A549 (cell line): ENCODE results near the gene CCDC167. TPM values are rescaled to one million over a fixed set of nuclear protein-coding genes. Genes with fewer than 3 reads are reported as not detected.

Experiments used
- ATAC-seq, 2 experiments: fragments of 200-7000 bp in 1 of 2; fragments of >200 bp in 1 of 2; cut with Nextera tagmentation in 1 of 2; cut with Tn5 transposase in 1 of 2; 3 replicates each; pipeline versions ENCODE4 v1.8.0 to v1.9.1; 2018 to 2020; ENCODE audit warnings: mild to moderate bottlenecking in 1 of 2, moderate library complexity in 1 of 2
- CTCF ChIA-PET: fragments of 300-600 bp; sonication (Branson Sonifier 250); formaldehyde crosslinking; extraction: SDS; loops from one replicate; lab custom pipeline; 2021; ENCODE audit warnings: antibody characterized with exemption, inconsistent platforms; lab: Yijun Ruan, JAX
- POLR2A ChIA-PET: fragments of 350-600 bp; formaldehyde crosslinking; extraction: SDS; loops from one replicate; lab custom pipeline; 2021; ENCODE audit warnings: antibody characterized with exemption, inconsistent platforms; lab: Yijun Ruan, JAX
- DNase-seq, 2 experiments: peaks; one replicate each; pipeline versions ENCODE4 v3.0.0 to v3.0.0-alpha.2; 2011 to 2016; ENCODE audit warnings: low read depth in 1 of 2, low spot score in 1 of 2
- FAIRE-seq: peaks from 2 replicates; lab custom pipeline; 2011; peaks lifted over from hg19 to GRCh38; lab: Jason Lieb, UNC
- H3K27ac ChIP-seq, 2 experiments: fragments of >200 bp; sonication (Bioruptor Twin); formaldehyde crosslinking; 3 replicates each; pipeline ENCODE4 v1.5.1; 2016 to 2017
- H3K4me1 ChIP-seq: fragments of >200 bp; sonication (Bioruptor Twin); formaldehyde crosslinking; 3 replicates; pipeline ENCODE4 v1.6.1; 2016
- H3K4me2 ChIP-seq: fragments of >200 bp; sonication (Bioruptor Twin); formaldehyde crosslinking; 3 replicates; pipeline ENCODE4 v1.6.1; 2016
- H3K4me3 ChIP-seq: fragments of >200 bp; sonication (Bioruptor Twin); formaldehyde crosslinking; 3 replicates; pipeline ENCODE4 v1.5.1; 2016
- H3K9me3 ChIP-seq: fragments of >200 bp; sonication (Bioruptor Twin); formaldehyde crosslinking; 3 replicates; pipeline ENCODE4 v1.6.1; 2016
- CBX2 ChIP-seq: fragments of 200-600 bp; sonication (generic); IDR thresholded peaks from 2 replicates; pipeline ENCODE4 v1.6.1; 2016; ENCODE audit warnings: low read depth, mild to moderate bottlenecking, borderline replicate concordance
- CBX8 ChIP-seq: fragments of 200-600 bp; sonication (generic); IDR thresholded peaks from 2 replicates; pipeline ENCODE4 v1.6.1; 2016
- CEBPB ChIP-seq, 2 experiments: fragments of >200 bp in 1 of 2; sonication (Bioruptor Twin) in 1 of 2; formaldehyde crosslinking in 1 of 2; IDR thresholded peaks; 2 replicates each; pipeline ENCODE4 v1.6.1; 2012 to 2016
- CHD4 ChIP-seq: fragments of 200-600 bp; sonication (generic); IDR thresholded peaks from 2 replicates; pipeline ENCODE4 v1.6.1; 2016; ENCODE audit warnings: antibody characterized with exemption, mild to moderate bottlenecking, borderline replicate concordance
- CTCF ChIP-seq: fragments of >200 bp; sonication (Bioruptor Twin); formaldehyde crosslinking; IDR thresholded peaks from 3 replicates; pipeline ENCODE4 v1.5.1; 2016
- E2F6 ChIP-seq: IDR thresholded peaks from 2 replicates; pipeline ENCODE4 v1.6.1; 2012; ENCODE audit warnings: low read depth, borderline replicate concordance
- EHMT2 ChIP-seq: fragments of 200-600 bp; sonication (generic); IDR thresholded peaks from 2 replicates; pipeline ENCODE4 v1.6.1; 2016; ENCODE audit warnings: antibody characterized with exemption, low read depth, mild to moderate bottlenecking, moderate library complexity
- ELK1 ChIP-seq: fragments of 150-350 bp; IDR thresholded peaks from 2 replicates; pipeline ENCODE4 v1.6.1; 2014; ENCODE audit warnings: low read depth, mild to moderate bottlenecking, low read length
- ESRRA ChIP-seq: fragments of 150-350 bp; IDR thresholded peaks from 2 replicates; pipeline ENCODE4 v1.6.1; 2014; ENCODE audit warnings: mild to moderate bottlenecking, low read length, borderline replicate concordance
- FOSL2 ChIP-seq, 2 experiments: fragments of 450-650 bp in 1 of 2; fragments of >200 bp in 1 of 2; sonication (Bioruptor Twin) in 1 of 2; formaldehyde crosslinking; IDR thresholded peaks; 2 replicates each; pipeline versions ENCODE4 v1.5.0 to v1.6.1; 2016 to 2020; ENCODE audit warnings: mild to moderate bottlenecking in 1 of 2, moderate library complexity in 1 of 2
- HDAC2 ChIP-seq: fragments of 200-600 bp; sonication (generic); IDR thresholded peaks from 2 replicates; pipeline ENCODE4 v1.6.1; 2016
- HEYL ChIP-seq: fragments of 250-450 bp; sonication (Bioruptor Pico); IDR thresholded peaks from 2 replicates; pipeline ENCODE4 v1.8.0; 2021; ENCODE audit warnings: mild to moderate bottlenecking, moderate library complexity
- HOXB13 ChIP-seq: fragments of 250-450 bp; sonication (Bioruptor Pico); IDR thresholded peaks from 2 replicates; pipeline ENCODE4 v1.5.0; 2020; ENCODE audit warnings: low read depth, mild to moderate bottlenecking, moderate library complexity
- HOXB5 ChIP-seq: fragments of 250-450 bp; sonication (Bioruptor Pico); IDR thresholded peaks from 2 replicates; pipeline ENCODE4 v1.5.0; 2020; ENCODE audit warnings: mild to moderate bottlenecking, moderate library complexity
- JUN ChIP-seq, 2 experiments: fragments of >200 bp; sonication (Bioruptor Twin); formaldehyde crosslinking; IDR thresholded peaks; 2 replicates in 1 of 2; 3 replicates in 1 of 2; pipeline ENCODE4 v1.6.1; 2016 to 2017
- JUNB ChIP-seq: fragments of >200 bp; sonication (Bioruptor Twin); formaldehyde crosslinking; IDR thresholded peaks from 2 replicates; pipeline ENCODE4 v1.6.1; 2016
- PBX3 ChIP-seq: IDR thresholded peaks from 2 replicates; pipeline ENCODE4 v1.6.1; 2012
- PHF8 ChIP-seq: fragments of 200-600 bp; sonication (generic); IDR thresholded peaks from 2 replicates; pipeline ENCODE4 v1.6.1; 2016; ENCODE audit warnings: low read depth, mild to moderate bottlenecking, antibody characterized with exemption, moderate library complexity, borderline replicate concordance
- POLR2AphosphoS2 ChIP-seq: conservative IDR thresholded peaks from 2 replicates; pipeline ENCODE4 v1.6.1; 2012; ENCODE audit warnings: low read length, improper control_type of control experiment, inconsistent platforms
- RAD21 ChIP-seq, 2 experiments: fragments of >200 bp in 1 of 2; sonication (Bioruptor Twin) in 1 of 2; formaldehyde crosslinking in 1 of 2; IDR thresholded peaks in 1 of 2; conservative IDR thresholded peaks in 1 of 2; 2 replicates in 1 of 2; 3 replicates in 1 of 2; pipeline ENCODE4 v1.6.1; 2012 to 2018; ENCODE audit warnings: inconsistent platforms in 1 of 2
- RFX5 ChIP-seq: fragments of 450-650 bp; IDR thresholded peaks from 2 replicates; pipeline ENCODE4 v1.7.1; 2014; ENCODE audit warnings: antibody characterized with exemption, mild to moderate bottlenecking, moderate library complexity
- RNF2 ChIP-seq: fragments of 200-600 bp; sonication (generic); IDR thresholded peaks from 2 replicates; pipeline ENCODE4 v1.6.1; 2016; ENCODE audit warnings: low read depth, mild to moderate bottlenecking, antibody characterized with exemption, moderate library complexity, borderline replicate concordance
- SREBF2 ChIP-seq: fragments of 450-650 bp; IDR thresholded peaks from 2 replicates; pipeline ENCODE4 v1.6.1; 2014; ENCODE audit warnings: mild to moderate bottlenecking, moderate library complexity
- TFCP2L1 ChIP-seq: fragments of 250-450 bp; sonication (Bioruptor Pico); IDR thresholded peaks from 2 replicates; pipeline ENCODE4 v1.5.0; 2021; ENCODE audit warnings: mild to moderate bottlenecking
- TP53 ChIP-seq: fragments of 250-450 bp; sonication (Bioruptor Pico); IDR thresholded peaks from 2 replicates; pipeline ENCODE4 v1.5.0; 2021; ENCODE audit warnings: mild to moderate bottlenecking, moderate library complexity
- ZC3H11A ChIP-seq: fragments of 450-650 bp; IDR thresholded peaks from 2 replicates; pipeline ENCODE4 v1.6.1; 2014; ENCODE audit warnings: antibody characterized with exemption, mild to moderate bottlenecking
- ZFP36 ChIP-seq: fragments of 450-650 bp; IDR thresholded peaks from 2 replicates; pipeline ENCODE4 v1.6.1; 2014; ENCODE audit warnings: borderline replicate concordance; ENCODE audit not compliant: partially characterized antibody
- ZNF302 ChIP-seq: fragments of 250-450 bp; sonication (Bioruptor Pico); IDR thresholded peaks from 2 replicates; pipeline ENCODE4 v1.9.0; 2021; ENCODE audit warnings: inconsistent platforms, mild to moderate bottlenecking, moderate library complexity
- WGBS: methylation state at CpG from one replicate; pipeline ENCODE4 v1.1.6; 2017; ENCODE audit errors: missing lambda C conversion rate; 5-methylcytosine and 5-hydroxymethylcytosine counted together
- polyA plus RNA-seq, 4 experiments: library from polyadenylated mRNA; depleted of rRNA in 3 of 4; stranded (reverse); fragments of >200 nt; fragmentation: RNase III in 1 of 4; extraction: RNeasy Plus Mini Kit Qiagen cat#74134 plus additional on column Dnase treatment in 1 of 4; gene quantifications; 2 replicates in 3 of 4; 3 replicates in 1 of 4; pipeline ENCODE4 v1.2.3, GENCODE V29; 2011 to 2017
- TF ChIP-seq, protein P1 (sequence below): fragments of 200-600 bp; sonication (generic); IDR thresholded peaks from 2 replicates; pipeline ENCODE4 v1.6.1; 2016; ENCODE audit warnings: antibody characterized with exemption, mild to moderate bottlenecking, moderate library complexity

The CCDC167 gene
- polyA plus RNA-seq, 2 of the 4 experiments (the other 2 are of a cell fraction): 35.1 to 39.1 TPM

- ATAC-seq: no peak
- no peak overlapping the region for H3K27ac ChIP-seq
- DNase-seq: no peak
- no peaks in the 10 kb centered on the region for H3K9me3 ChIP-seq
- H3K4me3 ChIP-seq: no peak overlapping the region
- no peaks in the 10 kb centered on the region for H3K4me1 ChIP-seq
- WGBS: 76% methylated on average over 7 of the region's 8 CpGs
- ChIA-PET CTCF (interaction anchor here (0.7 to 4.2 kb wide), 4 partner anchors 78 to 206 kb away, joined by 3 to 30 read pairs (median 6); no protein-coding TSS in a partner anchor), POLR2A (no interaction called here)
- TF ChIP-seq RAD21 (conservative IDR thresholded peaks at IDR 0.05 in 1 of 2, IDR thresholded peaks at IDR 0.05 in 1 of 2) (no peak), HDAC2 (no peak), EHMT2 (no peak), JUNB (no peak), PHF8 (no peak), CBX2 (no peak), PBX3 (no peak), ELK1 (no peak), JUN (IDR thresholded peaks at IDR 0.05) (no peak), TP53 (CRISPR knock-in tag) (no peak), FOSL2 (IDR thresholded peaks at IDR 0.05) (no peak), FOSL2 (CRISPR knock-in tag; IDR thresholded peaks at IDR 0.05) (no peak), CTCF (no peak), CBX8 (no peak), E2F6 (no peak)
- TF ChIP-seq, all 56 proteins: peak for 0
- no peak overlapping the region for H3K4me2 ChIP-seq
- no peak for FAIRE-seq
These were observed 13.4 kb downstream of the CCDC167 start for GRCh38 chr6:37486121-37486839.

DNA sequence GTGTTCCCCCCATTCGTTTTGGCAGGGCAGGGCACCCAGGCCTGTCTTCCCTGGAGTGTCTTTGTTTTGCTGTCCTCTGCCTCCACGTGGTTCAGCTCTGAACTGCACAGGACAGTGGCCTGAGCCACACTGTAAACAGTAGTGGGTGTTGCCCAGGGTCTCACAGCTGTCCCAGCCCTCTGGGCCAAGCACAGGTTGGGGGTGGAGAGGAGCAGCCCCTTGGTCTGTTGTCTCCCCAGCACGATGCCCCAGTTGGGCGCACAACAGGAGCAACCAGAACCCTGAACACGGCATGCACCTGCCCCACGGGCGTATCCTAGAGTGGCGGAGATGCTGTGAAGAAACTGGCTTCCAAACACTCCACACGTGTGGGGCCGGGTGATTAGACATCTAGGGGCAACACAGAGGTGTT lies 14.4 kb downstream of the CCDC167 start:
- FAIRE-seq (no peak), ATAC-seq (peak; percentile 71 to 80), DNase-seq (peak; percentile 19 to 27)
- Histone ChIP-seq H3K9me3 (no peaks in the 10 kb centered on the region), H3K4me3 (no peak overlapping the region), H3K4me1 (no peaks in the 10 kb centered on the region), H3K27ac (no peak overlapping the region), H3K4me2 (no peak overlapping the region)
- ChIA-PET POLR2A (no interaction called here), CTCF (interaction anchor here (0.6 to 4.2 kb wide), 16 partner anchors 9 to 1010 kb away, joined by 3 to 30 read pairs (median 4); no protein-coding TSS in a partner anchor)
- 66% methylated on average over 10 of the region's 10 CpGs for WGBS
- TF ChIP-seq RFX5 (no peak), CEBPB (IDR thresholded peaks at IDR 0.05) (no peak), SREBF2 (no peak), POLR2AphosphoS2 (no peak), ZNF302 (CRISPR knock-in tag) (no peak), HOXB5 (no peak), TFCP2L1 (no peak), CBX8 (no peak), RNF2 (no peak), ZFP36 (no peak), HEYL (CRISPR knock-in tag) (no peak), HOXB13 (CRISPR knock-in tag) (no peak), ZC3H11A (no peak), ESRRA (no peak), CBX2 (no peak), CHD4 (no peak)
- TF ChIP-seq, protein P1, sequence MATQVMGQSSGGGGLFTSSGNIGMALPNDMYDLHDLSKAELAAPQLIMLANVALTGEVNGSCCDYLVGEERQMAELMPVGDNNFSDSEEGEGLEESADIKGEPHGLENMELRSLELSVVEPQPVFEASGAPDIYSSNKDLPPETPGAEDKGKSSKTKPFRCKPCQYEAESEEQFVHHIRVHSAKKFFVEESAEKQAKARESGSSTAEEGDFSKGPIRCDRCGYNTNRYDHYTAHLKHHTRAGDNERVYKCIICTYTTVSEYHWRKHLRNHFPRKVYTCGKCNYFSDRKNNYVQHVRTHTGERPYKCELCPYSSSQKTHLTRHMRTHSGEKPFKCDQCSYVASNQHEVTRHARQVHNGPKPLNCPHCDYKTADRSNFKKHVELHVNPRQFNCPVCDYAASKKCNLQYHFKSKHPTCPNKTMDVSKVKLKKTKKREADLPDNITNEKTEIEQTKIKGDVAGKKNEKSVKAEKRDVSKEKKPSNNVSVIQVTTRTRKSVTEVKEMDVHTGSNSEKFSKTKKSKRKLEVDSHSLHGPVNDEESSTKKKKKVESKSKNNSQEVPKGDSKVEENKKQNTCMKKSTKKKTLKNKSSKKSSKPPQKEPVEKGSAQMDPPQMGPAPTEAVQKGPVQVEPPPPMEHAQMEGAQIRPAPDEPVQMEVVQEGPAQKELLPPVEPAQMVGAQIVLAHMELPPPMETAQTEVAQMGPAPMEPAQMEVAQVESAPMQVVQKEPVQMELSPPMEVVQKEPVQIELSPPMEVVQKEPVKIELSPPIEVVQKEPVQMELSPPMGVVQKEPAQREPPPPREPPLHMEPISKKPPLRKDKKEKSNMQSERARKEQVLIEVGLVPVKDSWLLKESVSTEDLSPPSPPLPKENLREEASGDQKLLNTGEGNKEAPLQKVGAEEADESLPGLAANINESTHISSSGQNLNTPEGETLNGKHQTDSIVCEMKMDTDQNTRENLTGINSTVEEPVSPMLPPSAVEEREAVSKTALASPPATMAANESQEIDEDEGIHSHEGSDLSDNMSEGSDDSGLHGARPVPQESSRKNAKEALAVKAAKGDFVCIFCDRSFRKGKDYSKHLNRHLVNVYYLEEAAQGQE: no peak
